Nephron progenitor cell (in vitro differentiated cells): ENCODE results near the gene NIPAL4.

Experiments used
- DNase-seq: peaks from one replicate; pipeline ENCODE4 v3.0.0; 2021
- H3K27ac Mint-ChIP-seq: 2 replicates; pipeline ENCODE4 v1.8.0; 2021; ENCODE audit warnings: mild to moderate bottlenecking, moderate library complexity, mixed read lengths
- H3K27me3 Mint-ChIP-seq: 2 replicates; pipeline ENCODE4 v1.8.0; 2021; ENCODE audit warnings: mild to moderate bottlenecking, low read depth, mixed read lengths; ENCODE audit not compliant: poor library complexity
- H3K36me3 Mint-ChIP-seq: 2 replicates; pipeline ENCODE4 v1.8.0; 2021; ENCODE audit warnings: low read depth, mixed read lengths
- H3K4me1 Mint-ChIP-seq: 2 replicates; pipeline ENCODE4 v1.8.0; 2021; ENCODE audit warnings: mixed read lengths
- H3K4me3 Mint-ChIP-seq: 2 replicates; pipeline ENCODE4 v1.8.0; 2021; ENCODE audit warnings: mild to moderate bottlenecking, moderate library complexity, mixed read lengths
- H3K9me3 Mint-ChIP-seq: 2 replicates; pipeline ENCODE4 v1.8.0; 2021; ENCODE audit warnings: mild to moderate bottlenecking, moderate library complexity, mixed read lengths
- TF ChIP-seq, protein P1 (sequence below): fragments of 200-600 bp; sonication (generic); IDR thresholded peaks from 2 replicates; pipeline ENCODE4 v1.5.0; 2021; ENCODE audit warnings: antibody characterized with exemption

Gene NIPAL4

DNA sequence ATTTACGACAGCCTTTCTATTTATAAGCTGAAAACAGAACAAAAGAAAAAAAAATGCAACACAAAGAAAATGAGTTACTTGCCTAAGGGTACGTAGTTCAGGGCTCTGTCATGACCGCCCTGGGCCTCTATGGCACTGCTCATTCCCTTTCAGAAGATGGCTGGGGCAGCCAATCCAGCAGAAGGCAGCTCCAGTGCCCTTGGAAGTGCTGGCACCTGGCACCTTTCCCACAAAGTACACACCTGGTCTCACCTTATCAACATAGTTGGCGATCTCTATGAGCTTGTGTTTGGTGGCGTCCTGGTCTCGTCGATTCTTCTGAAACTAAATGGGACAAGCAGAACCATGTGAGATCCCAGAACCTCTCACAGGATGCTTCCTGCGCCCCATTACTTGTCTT is 53.2 kb downstream of the NIPAL4 start:
- peaks cover 68% of the 10 kb centered on the region for H3K4me1 Mint-ChIP-seq
- no peak overlapping the region for H3K27ac Mint-ChIP-seq
- peaks cover 6% of the 10 kb centered on the region for H3K27me3 Mint-ChIP-seq
- H3K9me3 Mint-ChIP-seq, result no peaks in the 10 kb centered on the region
- TF ChIP-seq, protein P1, sequence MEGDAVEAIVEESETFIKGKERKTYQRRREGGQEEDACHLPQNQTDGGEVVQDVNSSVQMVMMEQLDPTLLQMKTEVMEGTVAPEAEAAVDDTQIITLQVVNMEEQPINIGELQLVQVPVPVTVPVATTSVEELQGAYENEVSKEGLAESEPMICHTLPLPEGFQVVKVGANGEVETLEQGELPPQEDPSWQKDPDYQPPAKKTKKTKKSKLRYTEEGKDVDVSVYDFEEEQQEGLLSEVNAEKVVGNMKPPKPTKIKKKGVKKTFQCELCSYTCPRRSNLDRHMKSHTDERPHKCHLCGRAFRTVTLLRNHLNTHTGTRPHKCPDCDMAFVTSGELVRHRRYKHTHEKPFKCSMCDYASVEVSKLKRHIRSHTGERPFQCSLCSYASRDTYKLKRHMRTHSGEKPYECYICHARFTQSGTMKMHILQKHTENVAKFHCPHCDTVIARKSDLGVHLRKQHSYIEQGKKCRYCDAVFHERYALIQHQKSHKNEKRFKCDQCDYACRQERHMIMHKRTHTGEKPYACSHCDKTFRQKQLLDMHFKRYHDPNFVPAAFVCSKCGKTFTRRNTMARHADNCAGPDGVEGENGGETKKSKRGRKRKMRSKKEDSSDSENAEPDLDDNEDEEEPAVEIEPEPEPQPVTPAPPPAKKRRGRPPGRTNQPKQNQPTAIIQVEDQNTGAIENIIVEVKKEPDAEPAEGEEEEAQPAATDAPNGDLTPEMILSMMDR, result no peak
- no peak for DNase-seq
- peaks cover 47% of the 10 kb centered on the region for H3K36me3 Mint-ChIP-seq
- no peak overlapping the region for H3K4me3 Mint-ChIP-seq

DNA sequence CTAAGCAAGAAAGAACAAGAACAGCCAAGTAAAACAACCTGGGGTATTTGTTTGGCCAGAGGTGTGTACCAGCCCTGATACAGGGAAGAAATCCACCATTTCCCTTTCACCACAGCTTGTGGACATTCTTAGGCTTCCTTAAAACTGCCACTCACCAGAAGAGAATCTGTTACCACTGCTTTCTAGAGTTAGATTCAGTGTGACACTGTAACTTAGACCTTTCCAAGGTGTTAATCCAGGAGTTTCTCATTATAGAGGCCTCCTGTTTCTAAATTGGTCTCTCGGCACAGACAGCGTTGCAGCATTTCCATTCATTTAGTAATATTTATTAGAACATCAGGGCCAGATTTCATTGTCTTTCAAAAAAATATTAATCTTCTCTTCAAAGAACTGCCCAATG is 55.0 kb downstream of the NIPAL4 start:
- Mint-ChIP-seq H3K36me3 (peaks cover 35% of the 10 kb centered on the region), H3K4me1 (peaks cover 55% of the 10 kb centered on the region), H3K9me3 (no peaks in the 10 kb centered on the region), H3K27me3 (peaks cover 6% of the 10 kb centered on the region), H3K27ac (peak overlapping the region; percentile 1), H3K4me3 (no peak overlapping the region)
- TF ChIP-seq, protein P1, result no peak
- DNase-seq, result no peak

DNA sequence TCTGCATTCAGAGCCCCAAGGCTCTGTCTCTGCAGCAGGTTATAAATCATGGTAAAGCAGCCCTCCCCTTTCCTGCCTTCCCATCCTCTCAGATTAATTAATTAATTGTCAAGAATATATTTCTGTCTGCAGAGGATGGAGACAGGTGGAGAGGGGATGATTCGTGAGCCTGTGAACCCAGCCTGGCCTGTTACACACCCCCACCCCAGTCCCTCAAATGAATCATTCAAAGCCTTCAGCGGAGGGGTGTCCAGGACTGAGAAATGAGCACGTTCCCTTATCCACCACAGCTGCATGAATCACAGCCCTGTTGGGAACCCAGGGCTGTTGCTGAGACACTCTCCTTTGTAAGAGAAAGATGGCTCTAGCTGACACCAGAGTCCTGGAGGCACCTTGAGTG is 56.0 kb downstream of the NIPAL4 start:
- peak; percentile 25 for DNase-seq
- Mint-ChIP-seq H3K4me3 (peak overlapping the region; percentile 50), H3K9me3 (no peaks in the 10 kb centered on the region), H3K36me3 (peaks cover 27% of the 10 kb centered on the region), H3K27me3 (peaks cover 6% of the 10 kb centered on the region), H3K27ac (peak overlapping the region; percentile 88), H3K4me1 (peaks cover 55% of the 10 kb centered on the region)
- TF ChIP-seq, protein P1, result no peak

DNA sequence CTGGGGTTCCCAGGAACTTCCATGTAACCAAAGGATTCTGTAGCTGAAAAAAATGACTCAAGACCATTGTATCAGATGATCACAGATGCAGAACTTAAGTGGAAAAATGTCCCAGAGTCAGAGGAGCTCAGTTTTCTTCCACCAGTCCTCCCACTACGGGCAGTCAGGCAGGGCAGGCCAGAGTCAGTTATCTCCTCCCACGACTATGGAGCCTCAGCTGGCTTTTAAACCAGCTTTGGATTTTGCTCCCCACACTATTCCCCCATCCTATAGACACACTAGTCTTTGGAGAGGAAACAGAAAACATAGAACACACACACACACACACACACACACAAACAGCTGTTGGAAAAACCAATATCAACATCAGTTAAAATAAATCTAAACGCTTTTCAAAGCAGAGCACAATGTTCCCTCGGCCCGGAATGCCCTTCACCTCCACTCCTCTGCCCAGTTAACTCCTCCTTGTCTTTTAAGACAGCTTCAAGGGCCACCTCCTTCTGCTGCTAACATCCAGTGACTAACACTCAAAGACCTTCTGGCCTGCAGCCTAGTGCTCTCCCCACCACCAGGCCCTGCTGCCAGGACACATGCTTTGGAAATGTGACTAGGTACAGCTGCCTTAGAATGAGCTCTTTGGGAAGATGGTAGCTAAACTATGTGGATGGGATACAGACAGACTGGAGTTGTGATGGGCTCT is 56.8 kb downstream of the NIPAL4 start:
- H3K27me3 Mint-ChIP-seq, result peaks cover 6% of the 10 kb centered on the region
- peaks cover 56% of the 10 kb centered on the region for H3K4me1 Mint-ChIP-seq
- H3K9me3 Mint-ChIP-seq, result no peaks in the 10 kb centered on the region
- peak overlapping the region; percentile 0 for H3K4me3 Mint-ChIP-seq
- peaks cover 19% of the 10 kb centered on the region for H3K36me3 Mint-ChIP-seq
- TF ChIP-seq, protein P1, result no peak
- DNase-seq, result no peak
- H3K27ac Mint-ChIP-seq, result peak overlapping the region; percentile 88

DNA sequence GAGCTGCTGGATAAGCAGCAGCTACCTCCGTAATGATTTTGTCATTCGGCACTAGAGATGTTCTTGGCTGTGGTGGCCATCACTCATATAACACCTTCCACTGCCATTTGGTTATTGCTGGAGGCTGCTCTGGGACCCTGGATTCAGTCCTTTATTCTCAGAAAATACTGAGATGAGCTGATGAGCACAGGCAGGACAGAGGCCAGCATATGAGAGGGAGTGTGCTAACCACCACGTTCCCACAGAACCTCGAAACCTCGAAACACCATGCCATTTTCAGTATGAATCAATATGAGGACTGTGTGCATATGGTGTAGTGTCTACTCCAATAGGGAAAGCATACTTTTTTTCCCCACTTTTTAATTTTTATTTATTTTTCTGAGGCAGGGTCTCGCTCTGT is 59.0 kb downstream of the NIPAL4 start:
- no peak for DNase-seq
- Mint-ChIP-seq H3K9me3 (no peaks in the 10 kb centered on the region), H3K36me3 (no peaks in the 10 kb centered on the region), H3K4me1 (peaks cover 38% of the 10 kb centered on the region), H3K27ac (no peak overlapping the region), H3K27me3 (no peaks in the 10 kb centered on the region), H3K4me3 (no peak overlapping the region)
- TF ChIP-seq, protein P1, result no peak
